Neural cell (in vitro differentiated cells): Measurements from ENCODE around the gene TOX4. TPM values are rescaled to one million over a fixed set of nuclear protein-coding genes. Genes with fewer than 3 reads are reported as not detected.
"Not testable (repeated sequence)": the region's sequence is repeated elsewhere in the genome, so short reads cannot be mapped to it uniquely, and the experiment has no call there.

Experiments used
- H2AFZ ChIP-seq: fragments of 200-600, 300-800 bp; sonication (generic), shearing (Covaris generic); 2 replicates; pipeline ENCODE4 v1.6.0; 2014; ENCODE audit warnings: low read depth, mild to moderate bottlenecking, antibody characterized with exemption, low read length, moderate library complexity
- H3F3A ChIP-seq: fragments of 200-600 bp; shearing (Covaris generic); 2 replicates; pipeline ENCODE4 v1.6.1; 2016; ENCODE audit warnings: mild to moderate bottlenecking, moderate library complexity, mixed read lengths, antibody characterized with exemption, low read length; ENCODE audit not compliant: insufficient read depth, poor library complexity, severe bottlenecking
- H3K27ac ChIP-seq: fragments of 200-600, 300-800 bp; sonication (generic), shearing (Covaris generic); 2 replicates; pipeline ENCODE4 v1.5.1; 2014; ENCODE audit warnings: mild to moderate bottlenecking, low read length, moderate library complexity
- H3K27me3 ChIP-seq: fragments of 300-800, 200-600 bp; sonication (generic), shearing (Covaris generic); 2 replicates; pipeline ENCODE4 v1.6.0; 2014; ENCODE audit warnings: mild to moderate bottlenecking, low read depth, low read length, moderate library complexity; ENCODE audit not compliant: insufficient read depth
- H3K36me3 ChIP-seq: fragments of 300-800, 200-600 bp; sonication (generic), shearing (Covaris generic); 2 replicates; pipeline ENCODE4 v1.5.1; 2014; ENCODE audit warnings: mild to moderate bottlenecking, antibody characterized with exemption, low read length, moderate library complexity; ENCODE audit not compliant: insufficient read depth
- H3K4me2 ChIP-seq: fragments of 300-800, 200-600 bp; sonication (generic), shearing (Covaris generic); 2 replicates; pipeline ENCODE4 v1.6.0; 2014; ENCODE audit warnings: mild to moderate bottlenecking, low read length
- H3K4me3 ChIP-seq: fragments of 300-800, 200-600 bp; sonication (generic), shearing (Covaris generic); 2 replicates; pipeline ENCODE4 v1.5.1; 2014; ENCODE audit warnings: mild to moderate bottlenecking, low read length, moderate library complexity
- H3K79me2 ChIP-seq: fragments of 200-600 bp; shearing (Covaris generic); replicated peaks from 2 replicates; pipeline ENCODE4 v1.6.0; 2014; ENCODE audit warnings: mild to moderate bottlenecking, low read length, moderate library complexity; ENCODE audit not compliant: insufficient read depth
- H3K9ac ChIP-seq: fragments of 300-800, 200-600 bp; sonication (generic), shearing (Covaris generic); 2 replicates; pipeline ENCODE4 v1.6.1; 2016; ENCODE audit warnings: mild to moderate bottlenecking, low read length, mixed read lengths
- H3K9me2 ChIP-seq: fragments of 200-600 bp; shearing (Covaris generic); 2 replicates; pipeline ENCODE4 v1.6.1; 2016; ENCODE audit warnings: mild to moderate bottlenecking, low read length, mixed read lengths; ENCODE audit not compliant: insufficient read depth
- H3K9me3 ChIP-seq: fragments of 200-600, 300-800 bp; sonication (generic), shearing (Covaris generic); 2 replicates; pipeline ENCODE4 v1.6.1; 2016; ENCODE audit warnings: mild to moderate bottlenecking, mixed run types, low read length, moderate library complexity, mixed read lengths
- H4K20me1 ChIP-seq: fragments of 200-600 bp; shearing (Covaris generic); 2 replicates; pipeline ENCODE4 v1.6.1; 2016; ENCODE audit warnings: mild to moderate bottlenecking, mixed run types; ENCODE audit not compliant: insufficient read depth
- EP300 ChIP-seq: fragments of 450-650 bp; conservative IDR thresholded peaks from 2 replicates; pipeline ENCODE4 v1.6.1; 2014; ENCODE audit warnings: antibody characterized with exemption, mild to moderate bottlenecking, moderate library complexity; ENCODE audit not compliant: poor library complexity, severe bottlenecking
- EZH2 ChIP-seq: fragments of 200-600, 300-800 bp; shearing (Covaris generic), sonication (generic); IDR thresholded peaks from 2 replicates; pipeline ENCODE4 v1.6.1; 2014; ENCODE audit warnings: antibody characterized with exemption, low read length, borderline replicate concordance, mild to moderate bottlenecking; ENCODE audit not compliant: insufficient read depth, poor library complexity, severe bottlenecking
- MXI1 ChIP-seq: fragments of 450-650 bp; conservative IDR thresholded peaks from 2 replicates; pipeline ENCODE4 v1.6.1; 2014; ENCODE audit warnings: antibody characterized with exemption, mild to moderate bottlenecking; ENCODE audit not compliant: poor library complexity, severe bottlenecking
- POLR2AphosphoS5 ChIP-seq: IDR thresholded peaks from 2 replicates; pipeline ENCODE4 v1.6.1; 2012
- RAD21 ChIP-seq: fragments of 450-650 bp; conservative IDR thresholded peaks from 2 replicates; pipeline ENCODE4 v1.6.1; 2014; ENCODE audit warnings: antibody characterized with exemption, mild to moderate bottlenecking, moderate library complexity
- SMC3 ChIP-seq: fragments of 450-650 bp; conservative IDR thresholded peaks from 2 replicates; pipeline ENCODE4 v1.6.1; 2014; ENCODE audit warnings: antibody characterized with exemption, mild to moderate bottlenecking, moderate library complexity; ENCODE audit not compliant: poor library complexity
- TAF1 ChIP-seq: IDR thresholded peaks from 2 replicates; pipeline ENCODE4 v1.6.1; 2012; ENCODE audit warnings: low read depth
- polyA plus RNA-seq: library from polyadenylated mRNA; depleted of rRNA; stranded (reverse); fragments of >200 nt; gene quantifications from 2 replicates; pipeline ENCODE4 v1.2.3, GENCODE V29; 2014
- TF ChIP-seq, protein P1 (sequence below): IDR thresholded peaks from 2 replicates; pipeline ENCODE4 v1.6.1; 2012; ENCODE audit warnings: borderline replicate concordance
- TF ChIP-seq, protein P2 (sequence below): fragments of 450-650 bp; IDR thresholded peaks from 2 replicates; pipeline ENCODE4 v1.5.1; 2014; ENCODE audit warnings: antibody characterized with exemption, mild to moderate bottlenecking, moderate library complexity; ENCODE audit not compliant: poor library complexity, severe bottlenecking

Gene TOX4
- polyA plus RNA-seq, 1 donor from 2014 or later = 56.8 TPM

DNA sequence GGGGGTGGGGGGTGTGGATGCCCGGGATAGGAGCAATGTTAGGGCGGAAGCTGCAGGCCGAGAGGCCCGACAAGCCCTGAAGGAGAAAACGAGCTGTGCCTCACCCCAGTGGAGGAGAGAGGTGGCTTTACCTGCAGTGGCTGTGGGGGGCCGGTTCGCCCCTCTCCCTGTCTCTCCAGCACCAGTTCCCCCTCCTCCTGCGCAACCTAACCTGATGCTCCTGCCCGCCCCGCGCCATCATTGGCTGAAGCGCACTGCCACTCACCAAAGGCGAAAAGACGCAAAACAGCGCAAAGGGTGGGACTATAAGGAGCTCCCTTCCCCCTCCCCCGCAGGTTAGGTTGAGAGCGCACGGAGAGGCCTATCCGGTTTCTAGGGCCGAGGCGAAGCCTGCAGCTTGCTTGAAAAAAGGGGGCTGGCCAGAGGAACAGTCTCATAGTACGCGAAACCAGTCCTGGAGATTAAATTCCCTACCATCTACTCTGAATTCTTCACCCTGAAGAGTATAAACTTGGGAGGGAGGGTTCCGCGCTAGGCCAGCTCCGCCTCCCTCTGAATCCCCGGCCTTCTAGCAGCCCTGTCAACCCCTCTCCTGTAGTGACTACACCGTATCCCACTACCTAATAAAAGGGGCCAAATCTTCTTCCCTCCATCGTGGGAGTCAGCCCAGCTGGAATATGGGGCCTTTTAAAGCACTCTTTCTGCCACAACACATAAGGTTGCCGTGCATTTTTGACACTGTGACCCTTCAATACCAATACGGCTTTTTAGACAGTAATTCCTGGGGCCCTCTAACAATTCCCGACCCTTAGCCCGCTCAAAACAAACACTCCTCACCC lies 39.7 kb upstream of the TOX4 start:
- no peaks in the 10 kb centered on the region for H4K20me1 ChIP-seq
- no peaks in the 10 kb centered on the region for H3F3A ChIP-seq
- peak overlapping the region; percentile 56 for H3K4me2 ChIP-seq
- H2AFZ ChIP-seq = peak overlapping the region; percentile 96
- H3K9me2 ChIP-seq = no peaks in the 10 kb centered on the region
- no peaks in the 10 kb centered on the region for H3K27me3 ChIP-seq
- peak; percentile 40 for TF ChIP-seq TAF1
- peak; percentile 40 for TF ChIP-seq SMC3
- peak; percentile 85 for TF ChIP-seq POLR2AphosphoS5
- TF ChIP-seq, protein P1, sequence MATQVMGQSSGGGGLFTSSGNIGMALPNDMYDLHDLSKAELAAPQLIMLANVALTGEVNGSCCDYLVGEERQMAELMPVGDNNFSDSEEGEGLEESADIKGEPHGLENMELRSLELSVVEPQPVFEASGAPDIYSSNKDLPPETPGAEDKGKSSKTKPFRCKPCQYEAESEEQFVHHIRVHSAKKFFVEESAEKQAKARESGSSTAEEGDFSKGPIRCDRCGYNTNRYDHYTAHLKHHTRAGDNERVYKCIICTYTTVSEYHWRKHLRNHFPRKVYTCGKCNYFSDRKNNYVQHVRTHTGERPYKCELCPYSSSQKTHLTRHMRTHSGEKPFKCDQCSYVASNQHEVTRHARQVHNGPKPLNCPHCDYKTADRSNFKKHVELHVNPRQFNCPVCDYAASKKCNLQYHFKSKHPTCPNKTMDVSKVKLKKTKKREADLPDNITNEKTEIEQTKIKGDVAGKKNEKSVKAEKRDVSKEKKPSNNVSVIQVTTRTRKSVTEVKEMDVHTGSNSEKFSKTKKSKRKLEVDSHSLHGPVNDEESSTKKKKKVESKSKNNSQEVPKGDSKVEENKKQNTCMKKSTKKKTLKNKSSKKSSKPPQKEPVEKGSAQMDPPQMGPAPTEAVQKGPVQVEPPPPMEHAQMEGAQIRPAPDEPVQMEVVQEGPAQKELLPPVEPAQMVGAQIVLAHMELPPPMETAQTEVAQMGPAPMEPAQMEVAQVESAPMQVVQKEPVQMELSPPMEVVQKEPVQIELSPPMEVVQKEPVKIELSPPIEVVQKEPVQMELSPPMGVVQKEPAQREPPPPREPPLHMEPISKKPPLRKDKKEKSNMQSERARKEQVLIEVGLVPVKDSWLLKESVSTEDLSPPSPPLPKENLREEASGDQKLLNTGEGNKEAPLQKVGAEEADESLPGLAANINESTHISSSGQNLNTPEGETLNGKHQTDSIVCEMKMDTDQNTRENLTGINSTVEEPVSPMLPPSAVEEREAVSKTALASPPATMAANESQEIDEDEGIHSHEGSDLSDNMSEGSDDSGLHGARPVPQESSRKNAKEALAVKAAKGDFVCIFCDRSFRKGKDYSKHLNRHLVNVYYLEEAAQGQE = no peak
- TF ChIP-seq EP300 = peak; percentile 62
- no peak for TF ChIP-seq EZH2
- peak; percentile 49 for TF ChIP-seq MXI1
- TF ChIP-seq, protein P2, sequence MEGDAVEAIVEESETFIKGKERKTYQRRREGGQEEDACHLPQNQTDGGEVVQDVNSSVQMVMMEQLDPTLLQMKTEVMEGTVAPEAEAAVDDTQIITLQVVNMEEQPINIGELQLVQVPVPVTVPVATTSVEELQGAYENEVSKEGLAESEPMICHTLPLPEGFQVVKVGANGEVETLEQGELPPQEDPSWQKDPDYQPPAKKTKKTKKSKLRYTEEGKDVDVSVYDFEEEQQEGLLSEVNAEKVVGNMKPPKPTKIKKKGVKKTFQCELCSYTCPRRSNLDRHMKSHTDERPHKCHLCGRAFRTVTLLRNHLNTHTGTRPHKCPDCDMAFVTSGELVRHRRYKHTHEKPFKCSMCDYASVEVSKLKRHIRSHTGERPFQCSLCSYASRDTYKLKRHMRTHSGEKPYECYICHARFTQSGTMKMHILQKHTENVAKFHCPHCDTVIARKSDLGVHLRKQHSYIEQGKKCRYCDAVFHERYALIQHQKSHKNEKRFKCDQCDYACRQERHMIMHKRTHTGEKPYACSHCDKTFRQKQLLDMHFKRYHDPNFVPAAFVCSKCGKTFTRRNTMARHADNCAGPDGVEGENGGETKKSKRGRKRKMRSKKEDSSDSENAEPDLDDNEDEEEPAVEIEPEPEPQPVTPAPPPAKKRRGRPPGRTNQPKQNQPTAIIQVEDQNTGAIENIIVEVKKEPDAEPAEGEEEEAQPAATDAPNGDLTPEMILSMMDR = peak; percentile 28
- TF ChIP-seq RAD21 = no peak
- H3K9me3 ChIP-seq = no peaks in the 10 kb centered on the region
- H3K9ac ChIP-seq = peak overlapping the region; percentile 85
- H3K36me3 ChIP-seq = peaks cover 5% of the 10 kb centered on the region
- peak overlapping the region; percentile 91 for H3K27ac ChIP-seq
- H3K79me2 ChIP-seq = peaks cover 74% of the 10 kb centered on the region
- peak overlapping the region; percentile 74 for H3K4me3 ChIP-seq

DNA sequence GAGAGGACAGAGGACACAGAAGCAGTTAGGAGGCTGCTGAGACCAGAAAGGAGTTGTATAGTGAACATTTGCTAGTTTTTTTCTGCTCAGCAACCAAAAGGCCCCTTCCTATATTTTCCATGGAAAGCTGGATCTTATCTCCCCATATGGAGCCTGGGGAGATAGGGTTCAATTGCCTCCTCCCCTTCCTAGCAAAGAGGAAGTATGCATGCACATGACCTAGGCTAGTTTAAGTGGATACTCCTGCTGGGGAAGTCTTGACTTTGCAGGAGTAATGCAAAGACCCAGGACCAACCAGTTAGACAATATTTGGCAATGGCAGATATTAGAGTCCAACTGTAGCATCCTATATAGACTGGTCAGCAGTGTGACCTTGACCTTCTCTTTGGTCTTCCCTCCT lies 36.1 kb upstream of the TOX4 start:
- Histone ChIP-seq H2AFZ (no peak overlapping the region), H3K4me3 (no peak overlapping the region), H3K79me2 (peaks cover 55% of the 10 kb centered on the region), H3K27ac (no peak overlapping the region), H3K36me3 (no peaks in the 10 kb centered on the region), H3K9me2 (no peaks in the 10 kb centered on the region), H3K9ac (no peak overlapping the region), H3K4me2 (no peak overlapping the region), H3K9me3 (no peaks in the 10 kb centered on the region), H3F3A (no peaks in the 10 kb centered on the region), H3K27me3 (no peaks in the 10 kb centered on the region), H4K20me1 (no peaks in the 10 kb centered on the region)
- TF ChIP-seq EP300 (no peak), MXI1 (no peak), SMC3 (no peak), EZH2 (no peak), TAF1 (no peak), POLR2AphosphoS5 (no peak), RAD21 (no peak)
- TF ChIP-seq, protein P2 = no peak
- TF ChIP-seq, protein P1 = no peak

DNA sequence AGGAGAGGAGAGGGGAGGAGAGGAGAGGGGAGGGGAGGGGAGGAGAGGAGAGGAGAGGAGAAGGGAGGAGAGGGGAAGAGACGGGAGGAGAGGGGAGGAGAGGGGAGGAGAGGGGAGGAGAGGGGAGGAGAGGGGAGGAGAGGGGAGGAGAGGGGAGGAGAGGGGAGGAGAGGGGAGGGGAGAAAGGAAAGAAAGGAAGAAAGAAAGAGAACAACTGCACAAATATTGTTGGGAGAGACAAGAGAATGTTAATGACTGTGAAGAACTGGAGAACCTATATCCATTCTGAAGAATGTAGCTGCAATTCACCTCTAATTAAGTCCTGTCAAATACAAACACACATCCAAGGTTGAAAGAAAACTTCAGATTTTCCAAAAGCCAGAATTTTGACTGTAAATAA lies 34.3 kb upstream of the TOX4 start:
- H3K79me2 ChIP-seq = peaks cover 55% of the 10 kb centered on the region
- H3K27ac ChIP-seq, H4K20me1 ChIP-seq: not testable (repeated sequence)

More for the DNA sequence above, 34.3 kb upstream of the TOX4 start:
- H3K9ac ChIP-seq, H3K4me3 ChIP-seq, H3K4me2 ChIP-seq, H3K36me3 ChIP-seq, H2AFZ ChIP-seq, H3F3A ChIP-seq, H3K9me3 ChIP-seq, H3K9me2 ChIP-seq, H3K27me3 ChIP-seq: not testable (repeated sequence)
